HG03558 (cell line): ENCODE measurements around the gene FCGR3A.
"Not testable (repeated sequence)": the region's sequence is repeated elsewhere in the genome, so short reads cannot be mapped to it uniquely, and the experiment has no call there.

Source experiments
- ATAC-seq: cut with Tn5 transposase; IDR thresholded peaks from one replicate; pipeline ENCODE4 v1.9.1; 2021; ENCODE audit warnings: moderate number of reproducible peaks; ENCODE audit not compliant: unreplicated experiment; ENCODE audit errors: extremely low read depth

Gene FCGR3A

DNA sequence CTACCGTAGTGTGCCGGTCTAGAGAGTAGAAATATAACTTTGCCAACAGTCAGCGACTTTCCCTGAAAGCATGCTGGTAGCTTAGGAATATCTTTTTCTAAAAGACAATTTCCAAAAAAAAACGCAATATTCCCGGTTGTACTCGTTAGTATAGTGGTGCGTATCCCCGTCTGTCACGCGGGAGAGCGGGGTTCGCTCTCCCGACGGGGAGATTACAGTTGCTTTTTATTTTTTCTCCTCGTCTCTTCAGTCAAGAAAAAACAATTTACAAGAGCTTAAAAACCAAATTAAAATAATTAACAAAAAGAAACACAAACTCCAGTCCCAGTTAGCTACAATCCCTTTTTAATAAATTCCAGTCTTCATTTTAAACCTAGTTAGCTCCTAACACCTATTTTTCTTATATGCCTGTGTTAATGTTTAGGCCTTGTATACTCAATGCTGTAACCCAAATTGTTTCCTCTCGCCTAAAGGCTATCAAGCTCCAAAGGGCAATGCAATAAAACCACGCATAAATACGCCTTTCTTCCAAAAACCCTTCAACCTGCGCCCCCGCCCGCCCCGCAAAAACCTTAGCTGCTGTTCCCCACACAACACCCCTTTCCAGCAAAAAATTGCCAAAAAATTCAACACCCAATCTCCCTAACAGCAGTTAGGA is 17.5 kb downstream of the FCGR3A start:
- ATAC-seq: no peak

DNA sequence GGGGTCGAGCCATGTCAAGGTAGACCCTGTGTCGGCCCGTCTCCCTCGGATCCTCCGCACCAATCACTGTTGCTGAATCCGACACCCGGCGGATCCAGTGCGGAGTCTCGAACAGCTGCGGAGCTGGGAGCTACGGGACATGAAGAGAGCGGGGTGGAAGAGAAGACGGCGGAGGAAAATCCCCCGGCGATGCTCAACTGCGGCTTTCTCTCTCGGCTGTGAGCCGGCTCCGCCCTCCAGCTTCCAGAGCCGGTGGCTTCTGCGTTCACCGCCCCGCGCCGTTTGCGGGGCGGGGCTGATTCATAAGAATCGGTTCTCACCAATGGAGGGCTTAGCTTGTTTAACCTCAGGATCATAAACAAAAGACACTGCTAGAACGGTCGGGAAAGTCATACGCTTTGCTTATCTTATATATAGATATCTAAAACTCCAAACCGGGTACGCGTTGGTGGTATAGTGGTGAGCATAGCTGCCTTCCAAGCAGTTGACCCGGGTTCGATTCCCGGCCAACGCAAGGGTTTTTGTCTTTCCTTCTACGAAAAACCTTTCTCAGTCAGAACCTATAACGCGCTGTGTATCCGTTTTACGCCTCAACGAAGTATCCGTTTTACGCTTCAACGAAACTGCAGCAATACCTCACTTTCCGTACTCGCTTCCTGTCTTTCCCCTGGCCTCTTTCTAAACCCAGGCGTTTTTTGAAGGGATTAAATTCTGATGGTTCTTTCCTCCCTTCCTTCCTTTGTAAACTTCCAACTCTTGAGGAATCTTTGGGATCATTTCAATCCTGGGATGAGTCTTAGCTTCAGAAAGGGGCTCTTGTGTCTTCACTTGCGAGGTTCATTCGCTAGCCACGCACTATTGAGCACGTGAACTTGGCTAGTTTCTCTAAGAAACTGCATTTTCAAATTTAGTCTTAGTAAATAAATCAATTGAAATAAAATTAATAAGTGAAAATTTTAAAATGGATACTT is 18.7 kb downstream of the FCGR3A start:
- not testable (repeated sequence) for ATAC-seq

DNA sequence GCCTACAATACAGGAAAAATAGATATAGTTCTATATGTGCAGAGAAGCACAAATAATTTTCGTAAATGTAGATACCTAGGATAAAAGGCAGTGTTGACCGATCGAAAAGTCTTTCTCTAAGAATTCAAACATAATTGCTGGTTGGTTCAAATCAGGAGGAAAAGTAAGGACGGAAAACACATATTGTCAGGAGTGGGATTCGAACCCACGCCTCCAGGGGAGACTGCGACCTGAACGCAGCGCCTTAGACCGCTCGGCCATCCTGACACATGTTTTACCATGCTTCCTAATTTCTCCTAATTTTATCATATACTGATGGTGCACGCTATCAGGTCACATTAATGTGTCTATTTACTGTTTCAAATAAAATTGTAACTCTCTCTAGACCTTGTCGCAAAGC is 19.5 kb downstream of the FCGR3A start:
- not testable (repeated sequence) for ATAC-seq

DNA sequence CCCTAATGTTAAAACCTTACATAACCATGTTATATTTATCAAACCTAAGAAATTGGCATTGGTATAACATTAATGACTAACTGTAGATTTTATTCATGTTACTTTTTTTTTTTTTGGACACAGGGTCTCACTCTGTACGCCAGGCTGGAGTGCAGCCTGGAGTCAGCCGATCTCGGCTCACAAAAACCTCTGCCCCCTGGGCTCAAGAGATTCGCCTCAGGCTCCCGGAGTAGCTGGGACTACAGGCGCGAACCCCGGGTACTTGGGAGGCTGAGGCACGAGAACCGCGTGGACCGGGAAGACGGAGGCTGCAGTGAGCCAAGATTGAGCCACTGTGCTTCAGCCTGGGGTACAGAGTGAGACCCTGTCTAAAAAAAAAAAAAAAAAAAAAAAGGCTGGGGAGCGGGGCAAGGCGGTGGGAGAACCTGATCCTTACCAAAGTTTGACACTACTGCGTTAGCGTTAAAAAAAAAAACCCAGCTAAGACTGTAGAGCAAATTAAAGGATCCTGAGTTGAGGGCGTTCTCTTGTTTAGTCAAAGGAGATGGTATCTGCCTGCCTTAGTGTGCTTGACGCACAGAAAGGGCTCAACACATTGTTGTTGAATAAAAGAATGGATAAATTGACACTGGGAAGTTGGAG is 20.0 kb downstream of the FCGR3A start:
- not testable (repeated sequence) for ATAC-seq

DNA sequence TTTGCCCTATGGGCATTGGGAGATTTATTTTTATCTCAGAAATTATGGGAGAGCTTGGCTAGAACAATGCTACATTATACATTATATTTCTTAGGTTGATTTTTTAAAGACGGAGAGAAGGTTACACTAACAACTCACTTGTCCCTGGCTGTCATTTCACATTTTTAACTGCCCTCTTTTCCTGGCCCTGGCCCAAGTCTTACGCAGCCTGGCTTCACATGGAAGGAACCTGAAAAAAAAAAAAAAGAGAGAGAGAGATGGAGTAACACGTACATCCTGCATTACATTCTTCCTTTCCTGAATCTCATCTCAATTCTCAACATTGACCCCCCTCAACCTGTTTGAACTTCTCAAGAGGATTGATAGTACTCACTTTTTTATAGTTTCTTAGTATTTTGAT is 21.1 kb downstream of the FCGR3A start:
- not testable (repeated sequence) for ATAC-seq

DNA sequence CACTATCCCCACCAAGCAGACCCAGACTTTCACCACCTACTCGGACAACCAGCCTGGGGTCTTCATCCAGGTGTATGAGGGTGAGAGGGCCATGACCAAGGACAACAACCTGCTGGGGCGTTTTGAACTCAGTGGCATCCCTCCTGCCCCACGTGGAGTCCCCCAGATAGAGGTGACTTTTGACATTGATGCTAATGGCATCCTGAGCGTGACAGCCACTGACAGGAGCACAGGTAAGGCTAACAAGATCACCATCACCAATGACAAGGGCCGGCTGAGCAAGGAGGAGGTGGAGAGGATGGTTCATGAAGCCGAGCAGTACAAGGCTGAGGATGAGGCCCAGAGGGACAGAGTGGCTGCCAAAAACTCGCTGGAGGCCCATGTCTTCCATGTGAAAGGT is 23.7 kb downstream of the FCGR3A start:
- not testable (repeated sequence) for ATAC-seq

DNA sequence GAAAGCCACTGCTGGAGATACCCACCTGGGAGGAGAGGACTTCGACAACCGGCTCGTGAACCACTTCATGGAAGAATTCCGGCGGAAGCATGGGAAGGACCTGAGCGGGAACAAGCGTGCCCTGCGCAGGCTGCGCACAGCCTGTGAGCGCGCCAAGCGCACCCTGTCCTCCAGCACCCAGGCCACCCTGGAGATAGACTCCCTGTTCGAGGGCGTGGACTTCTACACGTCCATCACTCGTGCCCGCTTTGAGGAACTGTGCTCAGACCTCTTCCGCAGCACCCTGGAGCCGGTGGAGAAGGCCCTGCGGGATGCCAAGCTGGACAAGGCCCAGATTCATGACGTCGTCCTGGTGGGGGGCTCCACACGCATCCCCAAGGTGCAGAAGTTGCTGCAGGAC is 24.3 kb downstream of the FCGR3A start:
- ATAC-seq: not testable (repeated sequence)

DNA sequence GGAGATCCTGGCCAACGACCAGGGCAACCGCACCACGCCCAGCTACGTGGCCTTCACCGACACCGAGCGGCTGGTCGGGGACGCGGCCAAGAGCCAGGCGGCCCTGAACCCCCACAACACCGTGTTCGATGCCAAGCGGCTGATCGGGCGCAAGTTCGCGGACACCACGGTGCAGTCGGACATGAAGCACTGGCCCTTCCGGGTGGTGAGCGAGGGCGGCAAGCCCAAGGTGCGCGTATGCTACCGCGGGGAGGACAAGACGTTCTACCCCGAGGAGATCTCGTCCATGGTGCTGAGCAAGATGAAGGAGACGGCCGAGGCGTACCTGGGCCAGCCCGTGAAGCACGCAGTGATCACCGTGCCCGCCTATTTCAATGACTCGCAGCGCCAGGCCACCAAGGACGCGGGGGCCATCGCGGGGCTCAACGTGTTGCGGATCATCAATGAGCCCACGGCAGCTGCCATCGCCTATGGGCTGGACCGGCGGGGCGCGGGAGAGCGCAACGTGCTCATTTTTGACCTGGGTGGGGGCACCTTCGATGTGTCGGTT is 24.8 kb downstream of the FCGR3A start:
- ATAC-seq: not testable (repeated sequence)

DNA sequence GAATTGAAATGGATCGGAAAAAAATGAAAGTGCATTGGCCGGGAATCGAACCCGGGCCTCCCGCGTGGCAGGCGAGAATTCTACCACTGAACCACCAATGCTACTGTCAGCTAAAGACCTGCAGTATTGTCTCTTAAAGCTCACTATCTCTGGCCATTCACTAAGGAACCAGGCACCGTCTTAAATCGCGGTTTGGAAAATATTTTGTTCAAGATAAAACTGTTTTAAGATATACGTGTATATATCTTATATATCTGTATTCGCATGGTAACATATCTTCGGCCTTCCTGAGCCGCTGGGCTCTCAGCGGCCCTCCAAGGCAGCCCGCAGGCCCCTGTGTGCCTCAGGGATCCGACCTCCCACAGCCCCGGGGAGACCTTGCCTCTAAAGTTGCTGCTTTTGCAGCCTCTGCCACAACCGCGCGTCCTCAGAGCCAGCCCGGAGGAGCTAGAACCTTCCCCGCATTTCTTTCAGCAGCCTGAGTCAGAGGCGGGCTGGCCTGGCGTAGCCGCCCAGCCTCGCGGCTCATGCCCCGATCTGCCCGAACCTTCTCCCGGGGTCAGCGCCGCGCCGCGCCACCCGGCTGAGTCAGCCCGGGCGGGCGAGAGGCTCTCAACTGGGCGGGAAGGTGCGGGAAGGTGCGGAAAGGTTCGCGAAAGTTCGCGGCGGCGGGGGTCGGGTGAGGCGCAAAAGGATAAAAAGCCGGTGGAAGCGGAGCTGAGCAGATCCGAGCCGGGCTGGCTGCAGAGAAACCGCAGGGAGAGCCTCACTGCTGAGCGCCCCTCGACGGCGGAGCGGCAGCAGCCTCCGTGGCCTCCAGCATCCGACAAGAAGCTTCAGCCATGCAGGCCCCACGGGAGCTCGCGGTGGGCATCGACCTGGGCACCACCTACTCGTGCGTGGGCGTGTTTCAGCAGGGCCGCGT is 25.5 kb downstream of the FCGR3A start, which contains the start of gene HSPA6:
TSS of gene HSPA6 (plus strand) at position 724 of the 925 bp plus-strand sequence. CDS start at position 843, 119 bp downstream.
- not testable (repeated sequence) for ATAC-seq

DNA sequence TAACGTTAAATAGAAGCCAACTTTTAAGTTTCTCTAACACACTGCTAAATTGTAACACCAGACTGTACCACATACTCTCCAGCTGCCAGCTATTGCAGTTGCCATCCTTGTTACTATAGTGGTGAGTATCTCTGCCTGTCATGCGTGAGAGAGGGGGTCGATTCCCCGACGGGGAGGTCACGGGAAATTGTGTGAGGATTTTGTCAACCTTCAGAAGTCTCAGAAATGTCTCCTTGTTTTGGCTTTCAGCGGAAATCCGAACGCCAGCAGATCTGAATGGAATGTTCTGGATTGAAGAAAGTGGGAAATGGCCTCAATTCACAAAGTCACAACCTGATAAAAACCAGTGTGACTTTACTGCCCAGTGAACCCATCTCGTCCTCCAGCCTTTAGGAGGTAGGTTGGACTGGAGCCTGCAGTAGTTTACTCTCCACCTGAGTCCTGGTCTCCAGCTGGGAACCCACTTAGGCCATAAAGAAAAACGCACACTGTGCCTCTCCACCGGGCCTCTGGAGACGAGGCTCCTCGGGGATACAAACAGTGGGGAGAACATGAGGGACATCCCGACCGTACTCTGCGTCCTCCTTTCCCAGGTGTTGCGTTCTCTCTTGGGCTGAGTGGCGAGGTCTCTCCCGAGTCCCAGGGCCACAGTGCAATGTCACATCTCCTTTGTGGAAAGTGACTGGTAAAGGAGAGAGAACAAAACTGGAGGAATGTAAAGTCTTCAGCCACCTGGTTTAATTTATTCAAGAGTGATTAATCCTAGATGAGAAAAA is 26.4 kb downstream of the FCGR3A start:
- not testable (repeated sequence) for ATAC-seq

DNA sequence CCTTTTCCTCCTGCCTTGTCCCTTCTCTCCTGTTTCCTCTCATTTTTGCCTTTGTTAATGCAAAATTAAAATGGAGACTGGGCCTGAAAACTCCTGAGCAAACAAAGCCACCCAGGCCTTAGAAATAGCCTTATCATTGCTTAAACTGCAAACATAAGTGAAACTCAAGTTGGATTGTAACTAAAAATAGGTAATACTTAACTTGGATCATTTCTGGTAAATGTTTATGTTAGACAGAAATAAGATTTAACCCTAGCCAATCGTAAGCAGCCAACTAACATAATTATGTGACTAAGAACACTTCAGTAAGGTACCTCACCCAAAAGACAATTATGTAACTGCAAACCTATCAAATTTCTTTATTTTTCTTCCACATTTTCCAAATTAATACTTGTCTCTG is 35.7 kb downstream of the FCGR3A start:
- ATAC-seq: not testable (repeated sequence)

DNA sequence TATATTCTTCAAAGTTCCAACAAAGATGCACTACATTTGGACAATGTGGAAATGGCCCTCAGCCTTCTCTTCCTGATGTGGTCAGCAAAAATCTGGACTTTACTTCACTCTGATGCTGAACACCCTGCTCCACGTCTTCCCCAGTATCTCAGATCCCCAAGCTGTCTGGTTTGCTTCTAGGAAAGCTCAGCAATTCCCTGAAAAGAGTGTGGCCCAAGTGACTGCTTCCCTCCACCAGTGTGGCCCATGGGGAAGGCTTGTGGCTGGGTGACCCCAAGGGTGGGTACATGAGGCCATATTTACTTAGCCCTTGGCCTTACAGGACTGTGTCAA is 36.2 kb downstream of the FCGR3A start:
- not testable (repeated sequence) for ATAC-seq

DNA sequence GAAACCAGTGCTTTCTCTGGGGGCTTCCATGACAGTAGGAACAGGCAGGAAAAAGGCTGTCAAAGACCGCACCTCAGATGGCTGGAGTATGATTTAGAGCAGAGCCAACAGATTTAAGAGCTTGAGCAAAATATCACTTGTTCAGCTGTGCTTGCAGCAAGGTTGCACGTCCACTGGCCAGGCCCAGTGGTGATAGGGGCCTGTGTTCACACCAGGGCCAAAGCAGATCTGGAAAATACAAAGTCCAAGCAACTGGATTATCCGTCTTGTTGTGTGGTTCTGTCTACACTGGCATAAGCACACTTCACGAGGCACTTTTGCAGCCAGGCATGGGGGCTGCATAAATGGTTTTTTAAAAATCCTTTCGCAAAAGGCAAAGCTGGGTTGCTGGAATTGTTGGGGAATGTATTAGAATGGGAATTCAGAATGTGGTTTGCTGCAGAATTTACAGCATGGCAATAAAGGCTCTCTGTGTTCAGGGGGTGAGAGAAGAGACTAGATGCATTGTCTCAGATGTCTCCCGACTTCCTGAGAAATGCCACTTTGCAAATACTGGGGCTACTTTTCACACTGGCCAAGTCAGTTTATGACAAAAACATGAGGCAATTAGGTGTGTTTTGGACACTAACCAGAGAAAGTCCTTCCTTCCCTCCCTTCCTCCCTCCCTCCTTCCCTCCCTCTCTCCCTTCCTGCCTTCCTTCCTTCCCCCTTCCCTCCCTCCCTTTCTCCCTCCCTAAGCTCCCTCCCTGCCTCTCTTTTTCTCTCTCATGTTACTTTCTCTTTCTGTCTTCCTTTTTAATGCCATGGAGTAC is 36.8 kb downstream of the FCGR3A start:
- not testable (repeated sequence) for ATAC-seq

DNA sequence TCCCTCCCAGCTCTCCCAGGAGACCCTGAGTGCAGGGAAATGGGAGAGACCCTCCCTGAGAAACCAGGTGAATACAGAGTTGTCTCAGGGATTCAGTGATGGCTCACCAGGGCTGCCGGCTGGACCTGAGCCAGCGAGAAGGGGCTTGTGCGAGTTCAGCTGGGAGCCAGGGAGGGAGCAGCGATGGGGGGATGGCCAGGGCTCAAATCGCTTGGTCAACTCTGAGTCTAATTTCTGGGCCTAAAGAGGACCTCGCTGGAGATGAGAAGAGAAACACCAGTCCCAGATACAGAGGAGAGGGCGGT is 37.9 kb downstream of the FCGR3A start:
- ATAC-seq: no peak

DNA sequence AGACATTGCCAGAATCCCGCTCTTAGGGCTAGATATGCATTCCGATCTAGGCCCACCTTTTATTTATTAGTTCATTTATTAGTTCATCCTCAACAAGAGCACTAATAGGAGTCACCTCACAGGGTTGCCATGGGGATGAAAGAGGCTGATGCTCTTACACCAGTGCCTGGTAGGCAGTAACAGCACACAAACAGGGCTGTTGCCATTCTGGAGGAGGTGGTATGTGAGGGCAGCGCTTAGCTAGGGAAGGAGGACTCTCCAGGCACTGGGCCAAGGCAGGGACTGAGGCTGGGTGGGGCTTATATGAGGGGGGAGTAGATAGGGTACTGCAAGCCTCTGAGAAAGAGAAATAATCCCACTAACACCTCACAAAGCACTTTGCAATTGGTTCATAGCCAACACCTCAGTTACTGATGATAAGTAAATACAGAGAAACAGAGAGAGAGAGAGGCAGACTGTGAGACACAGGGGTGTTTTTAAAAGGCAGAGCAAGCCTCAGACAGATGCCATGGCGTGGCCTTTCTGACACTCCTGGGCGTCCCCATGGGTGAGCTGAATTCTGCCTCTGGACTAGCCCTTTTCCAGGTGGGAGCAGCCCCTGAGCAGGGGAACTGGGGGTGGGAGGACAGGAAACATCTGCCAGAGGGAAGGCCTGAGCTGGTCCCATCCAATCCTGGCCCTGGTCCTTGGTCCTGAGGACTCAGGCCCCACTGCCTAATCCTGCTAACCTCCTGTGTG is 38.4 kb downstream of the FCGR3A start:
- ATAC-seq: no peak

DNA sequence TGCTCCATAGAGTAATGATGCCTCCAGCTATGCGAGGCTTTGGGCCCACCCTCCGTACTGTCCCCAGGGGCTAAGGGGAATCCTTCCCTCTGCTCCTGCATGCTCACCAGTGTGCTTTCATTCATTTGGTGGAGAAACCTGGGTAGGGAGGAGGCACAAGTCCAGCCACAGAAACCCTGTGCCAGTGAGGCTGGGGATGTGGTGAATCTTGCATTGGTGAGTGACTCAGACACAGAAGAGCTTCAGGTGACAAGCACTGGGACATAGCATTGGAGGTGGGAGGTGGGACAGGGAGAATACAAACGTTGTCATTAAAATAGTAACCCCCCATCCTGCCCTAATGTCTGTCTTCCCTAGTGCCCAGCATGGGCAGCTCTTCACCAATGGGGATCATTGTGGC is 39.1 kb downstream of the FCGR3A start:
- no peak for ATAC-seq
